ENCODE measurements around the gene SMG9.

The SMG9 gene

DNA sequence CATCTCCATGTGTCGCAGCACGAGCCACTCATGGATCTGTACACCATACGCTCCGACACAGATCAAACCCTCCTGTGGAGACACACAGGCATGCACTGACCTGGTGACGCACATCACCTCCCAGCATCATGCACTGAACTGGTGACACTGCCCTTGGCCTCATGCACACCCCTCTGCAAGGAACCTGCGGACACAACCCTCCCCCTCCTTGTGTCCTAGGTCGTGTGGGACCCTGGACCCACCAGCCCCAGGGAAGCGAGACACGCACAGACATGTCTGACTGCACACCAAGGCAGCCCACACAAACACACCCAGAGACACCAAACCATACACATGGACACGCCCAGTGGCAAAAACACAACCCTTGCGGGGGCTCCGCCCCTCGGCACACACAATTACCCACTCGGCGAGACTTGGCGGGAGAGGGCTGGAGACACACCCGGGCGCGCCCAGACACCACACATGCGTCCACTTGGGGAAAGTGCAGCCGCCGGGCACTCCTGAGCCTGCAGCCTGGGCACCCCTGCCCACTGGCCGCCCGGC is 28.0 kb upstream of the SMG9 start (continued):
- TF ChIP-seq, protein P1, sequence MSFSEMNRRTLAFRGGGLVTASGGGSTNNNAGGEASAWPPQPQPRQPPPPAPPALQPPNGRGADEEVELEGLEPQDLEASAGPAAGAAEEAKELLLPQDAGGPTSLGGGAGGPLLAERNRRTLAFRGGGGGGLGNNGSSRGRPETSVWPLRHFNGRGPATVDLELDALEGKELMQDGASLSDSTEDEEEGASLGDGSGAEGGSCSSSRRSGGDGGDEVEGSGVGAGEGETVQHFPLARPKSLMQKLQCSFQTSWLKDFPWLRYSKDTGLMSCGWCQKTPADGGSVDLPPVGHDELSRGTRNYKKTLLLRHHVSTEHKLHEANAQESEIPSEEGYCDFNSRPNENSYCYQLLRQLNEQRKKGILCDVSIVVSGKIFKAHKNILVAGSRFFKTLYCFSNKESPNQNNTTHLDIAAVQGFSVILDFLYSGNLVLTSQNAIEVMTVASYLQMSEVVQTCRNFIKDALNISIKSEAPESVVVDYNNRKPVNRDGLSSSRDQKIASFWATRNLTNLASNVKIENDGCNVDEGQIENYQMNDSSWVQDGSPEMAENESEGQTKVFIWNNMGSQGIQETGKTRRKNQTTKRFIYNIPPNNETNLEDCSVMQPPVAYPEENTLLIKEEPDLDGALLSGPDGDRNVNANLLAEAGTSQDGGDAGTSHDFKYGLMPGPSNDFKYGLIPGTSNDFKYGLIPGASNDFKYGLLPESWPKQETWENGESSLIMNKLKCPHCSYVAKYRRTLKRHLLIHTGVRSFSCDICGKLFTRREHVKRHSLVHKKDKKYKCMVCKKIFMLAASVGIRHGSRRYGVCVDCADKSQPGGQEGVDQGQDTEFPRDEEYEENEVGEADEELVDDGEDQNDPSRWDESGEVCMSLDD (tag by site-specific recombination; IDR thresholded peaks at IDR 0.05): no peak
- TF ChIP-seq TCF7L2 (IDR thresholded peaks at IDR 0.05; ENCODE audit: borderline replicate concordance, low read depth, low read length) (no peak), ZNF521 (tag by site-specific recombination; IDR thresholded peaks at IDR 0.05) (no peak), ZNF585B (tag by site-specific recombination; IDR thresholded peaks at IDR 0.05) (no peak), ZBTB8A (tag by site-specific recombination; IDR thresholded peaks at IDR 0.05) (no peak), ZNF211 (tag by site-specific recombination; IDR thresholded peaks at IDR 0.05; ENCODE audit: low read depth) (no peak), HOXD13 (CRISPR knock-in tag; IDR thresholded peaks at IDR 0.05; ENCODE audit: borderline replicate concordance) (no peak), ZFP41 (tag by site-specific recombination; IDR thresholded peaks at IDR 0.05; ENCODE audit: borderline replicate concordance) (no peak), ZNF548 (tag by site-specific recombination; IDR thresholded peaks at IDR 0.05) (no peak), ZNF777 (tag by site-specific recombination; IDR thresholded peaks at IDR 0.05; ENCODE audit: borderline replicate concordance) (no peak), ZNF626 (tag by site-specific recombination; IDR thresholded peaks at IDR 0.05) (no peak), PRDM1 (tag by site-specific recombination; IDR thresholded peaks at IDR 0.05) (no peak), ZNF558 (tag by site-specific recombination; IDR thresholded peaks at IDR 0.05) (no peak), ZNF214 (tag by site-specific recombination; IDR thresholded peaks at IDR 0.05; ENCODE audit: borderline replicate concordance) (no peak), ZNF670 (tag by site-specific recombination; IDR thresholded peaks at IDR 0.05; ENCODE audit: low read depth) (no peak)
- TF ChIP-seq, protein P2, sequence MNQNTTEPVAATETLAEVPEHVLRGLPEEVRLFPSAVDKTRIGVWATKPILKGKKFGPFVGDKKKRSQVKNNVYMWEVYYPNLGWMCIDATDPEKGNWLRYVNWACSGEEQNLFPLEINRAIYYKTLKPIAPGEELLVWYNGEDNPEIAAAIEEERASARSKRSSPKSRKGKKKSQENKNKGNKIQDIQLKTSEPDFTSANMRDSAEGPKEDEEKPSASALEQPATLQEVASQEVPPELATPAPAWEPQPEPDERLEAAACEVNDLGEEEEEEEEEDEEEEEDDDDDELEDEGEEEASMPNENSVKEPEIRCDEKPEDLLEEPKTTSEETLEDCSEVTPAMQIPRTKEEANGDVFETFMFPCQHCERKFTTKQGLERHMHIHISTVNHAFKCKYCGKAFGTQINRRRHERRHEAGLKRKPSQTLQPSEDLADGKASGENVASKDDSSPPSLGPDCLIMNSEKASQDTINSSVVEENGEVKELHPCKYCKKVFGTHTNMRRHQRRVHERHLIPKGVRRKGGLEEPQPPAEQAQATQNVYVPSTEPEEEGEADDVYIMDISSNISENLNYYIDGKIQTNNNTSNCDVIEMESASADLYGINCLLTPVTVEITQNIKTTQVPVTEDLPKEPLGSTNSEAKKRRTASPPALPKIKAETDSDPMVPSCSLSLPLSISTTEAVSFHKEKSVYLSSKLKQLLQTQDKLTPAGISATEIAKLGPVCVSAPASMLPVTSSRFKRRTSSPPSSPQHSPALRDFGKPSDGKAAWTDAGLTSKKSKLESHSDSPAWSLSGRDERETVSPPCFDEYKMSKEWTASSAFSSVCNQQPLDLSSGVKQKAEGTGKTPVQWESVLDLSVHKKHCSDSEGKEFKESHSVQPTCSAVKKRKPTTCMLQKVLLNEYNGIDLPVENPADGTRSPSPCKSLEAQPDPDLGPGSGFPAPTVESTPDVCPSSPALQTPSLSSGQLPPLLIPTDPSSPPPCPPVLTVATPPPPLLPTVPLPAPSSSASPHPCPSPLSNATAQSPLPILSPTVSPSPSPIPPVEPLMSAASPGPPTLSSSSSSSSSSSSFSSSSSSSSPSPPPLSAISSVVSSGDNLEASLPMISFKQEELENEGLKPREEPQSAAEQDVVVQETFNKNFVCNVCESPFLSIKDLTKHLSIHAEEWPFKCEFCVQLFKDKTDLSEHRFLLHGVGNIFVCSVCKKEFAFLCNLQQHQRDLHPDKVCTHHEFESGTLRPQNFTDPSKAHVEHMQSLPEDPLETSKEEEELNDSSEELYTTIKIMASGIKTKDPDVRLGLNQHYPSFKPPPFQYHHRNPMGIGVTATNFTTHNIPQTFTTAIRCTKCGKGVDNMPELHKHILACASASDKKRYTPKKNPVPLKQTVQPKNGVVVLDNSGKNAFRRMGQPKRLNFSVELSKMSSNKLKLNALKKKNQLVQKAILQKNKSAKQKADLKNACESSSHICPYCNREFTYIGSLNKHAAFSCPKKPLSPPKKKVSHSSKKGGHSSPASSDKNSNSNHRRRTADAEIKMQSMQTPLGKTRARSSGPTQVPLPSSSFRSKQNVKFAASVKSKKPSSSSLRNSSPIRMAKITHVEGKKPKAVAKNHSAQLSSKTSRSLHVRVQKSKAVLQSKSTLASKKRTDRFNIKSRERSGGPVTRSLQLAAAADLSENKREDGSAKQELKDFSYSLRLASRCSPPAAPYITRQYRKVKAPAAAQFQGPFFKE (tag by site-specific recombination; IDR thresholded peaks at IDR 0.05; ENCODE audit: borderline replicate concordance): no peak; the same call in 1 of the 2 replicates
- TF ChIP-seq, protein P3, sequence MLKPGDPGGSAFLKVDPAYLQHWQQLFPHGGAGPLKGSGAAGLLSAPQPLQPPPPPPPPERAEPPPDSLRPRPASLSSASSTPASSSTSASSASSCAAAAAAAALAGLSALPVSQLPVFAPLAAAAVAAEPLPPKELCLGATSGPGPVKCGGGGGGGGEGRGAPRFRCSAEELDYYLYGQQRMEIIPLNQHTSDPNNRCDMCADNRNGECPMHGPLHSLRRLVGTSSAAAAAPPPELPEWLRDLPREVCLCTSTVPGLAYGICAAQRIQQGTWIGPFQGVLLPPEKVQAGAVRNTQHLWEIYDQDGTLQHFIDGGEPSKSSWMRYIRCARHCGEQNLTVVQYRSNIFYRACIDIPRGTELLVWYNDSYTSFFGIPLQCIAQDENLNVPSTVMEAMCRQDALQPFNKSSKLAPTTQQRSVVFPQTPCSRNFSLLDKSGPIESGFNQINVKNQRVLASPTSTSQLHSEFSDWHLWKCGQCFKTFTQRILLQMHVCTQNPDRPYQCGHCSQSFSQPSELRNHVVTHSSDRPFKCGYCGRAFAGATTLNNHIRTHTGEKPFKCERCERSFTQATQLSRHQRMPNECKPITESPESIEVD (tag by site-specific recombination; IDR thresholded peaks at IDR 0.05): no peak
- TF ChIP-seq, protein P4, sequence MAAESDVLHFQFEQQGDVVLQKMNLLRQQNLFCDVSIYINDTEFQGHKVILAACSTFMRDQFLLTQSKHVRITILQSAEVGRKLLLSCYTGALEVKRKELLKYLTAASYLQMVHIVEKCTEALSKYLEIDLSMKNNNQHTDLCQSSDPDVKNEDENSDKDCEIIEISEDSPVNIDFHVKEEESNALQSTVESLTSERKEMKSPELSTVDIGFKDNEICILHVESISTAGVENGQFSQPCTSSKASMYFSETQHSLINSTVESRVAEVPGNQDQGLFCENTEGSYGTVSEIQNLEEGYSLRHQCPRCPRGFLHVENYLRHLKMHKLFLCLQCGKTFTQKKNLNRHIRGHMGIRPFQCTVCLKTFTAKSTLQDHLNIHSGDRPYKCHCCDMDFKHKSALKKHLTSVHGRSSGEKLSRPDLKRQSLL (tag by site-specific recombination; IDR thresholded peaks at IDR 0.05): no peak
- TF ChIP-seq, protein P5, sequence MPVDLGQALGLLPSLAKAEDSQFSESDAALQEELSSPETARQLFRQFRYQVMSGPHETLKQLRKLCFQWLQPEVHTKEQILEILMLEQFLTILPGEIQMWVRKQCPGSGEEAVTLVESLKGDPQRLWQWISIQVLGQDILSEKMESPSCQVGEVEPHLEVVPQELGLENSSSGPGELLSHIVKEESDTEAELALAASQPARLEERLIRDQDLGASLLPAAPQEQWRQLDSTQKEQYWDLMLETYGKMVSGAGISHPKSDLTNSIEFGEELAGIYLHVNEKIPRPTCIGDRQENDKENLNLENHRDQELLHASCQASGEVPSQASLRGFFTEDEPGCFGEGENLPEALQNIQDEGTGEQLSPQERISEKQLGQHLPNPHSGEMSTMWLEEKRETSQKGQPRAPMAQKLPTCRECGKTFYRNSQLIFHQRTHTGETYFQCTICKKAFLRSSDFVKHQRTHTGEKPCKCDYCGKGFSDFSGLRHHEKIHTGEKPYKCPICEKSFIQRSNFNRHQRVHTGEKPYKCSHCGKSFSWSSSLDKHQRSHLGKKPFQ (tag by site-specific recombination; IDR thresholded peaks at IDR 0.05): no peak
- TF ChIP-seq, protein P6, sequence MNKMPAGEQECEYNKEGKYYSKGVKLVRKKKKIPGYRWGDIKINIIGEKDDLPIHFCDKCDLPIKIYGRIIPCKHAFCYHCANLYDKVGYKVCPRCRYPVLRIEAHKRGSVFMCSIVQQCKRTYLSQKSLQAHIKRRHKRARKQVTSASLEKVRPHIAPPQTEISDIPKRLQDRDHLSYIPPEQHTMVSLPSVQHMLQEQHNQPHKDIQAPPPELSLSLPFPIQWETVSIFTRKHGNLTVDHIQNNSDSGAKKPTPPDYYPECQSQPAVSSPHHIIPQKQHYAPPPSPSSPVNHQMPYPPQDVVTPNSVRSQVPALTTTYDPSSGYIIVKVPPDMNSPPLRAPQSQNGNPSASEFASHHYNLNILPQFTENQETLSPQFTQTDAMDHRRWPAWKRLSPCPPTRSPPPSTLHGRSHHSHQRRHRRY (tag by site-specific recombination; IDR thresholded peaks at IDR 0.05): 0 out of 2 replicates have a peak, but pooled peaks have one; percentile 51
- TF ChIP-seq, protein P7, sequence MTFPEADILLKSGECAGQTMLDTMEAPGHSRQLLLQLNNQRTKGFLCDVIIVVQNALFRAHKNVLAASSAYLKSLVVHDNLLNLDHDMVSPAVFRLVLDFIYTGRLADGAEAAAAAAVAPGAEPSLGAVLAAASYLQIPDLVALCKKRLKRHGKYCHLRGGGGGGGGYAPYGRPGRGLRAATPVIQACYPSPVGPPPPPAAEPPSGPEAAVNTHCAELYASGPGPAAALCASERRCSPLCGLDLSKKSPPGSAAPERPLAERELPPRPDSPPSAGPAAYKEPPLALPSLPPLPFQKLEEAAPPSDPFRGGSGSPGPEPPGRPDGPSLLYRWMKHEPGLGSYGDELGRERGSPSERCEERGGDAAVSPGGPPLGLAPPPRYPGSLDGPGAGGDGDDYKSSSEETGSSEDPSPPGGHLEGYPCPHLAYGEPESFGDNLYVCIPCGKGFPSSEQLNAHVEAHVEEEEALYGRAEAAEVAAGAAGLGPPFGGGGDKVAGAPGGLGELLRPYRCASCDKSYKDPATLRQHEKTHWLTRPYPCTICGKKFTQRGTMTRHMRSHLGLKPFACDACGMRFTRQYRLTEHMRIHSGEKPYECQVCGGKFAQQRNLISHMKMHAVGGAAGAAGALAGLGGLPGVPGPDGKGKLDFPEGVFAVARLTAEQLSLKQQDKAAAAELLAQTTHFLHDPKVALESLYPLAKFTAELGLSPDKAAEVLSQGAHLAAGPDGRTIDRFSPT (tag by site-specific recombination; IDR thresholded peaks at IDR 0.05): 0 out of 2 replicates have a peak, but pooled peaks have one; percentile 25
